Endothelial cell of umbilical vein (primary cell): ENCODE results near the gene MYH15. TPM values are rescaled to one million over a fixed set of nuclear protein-coding genes. Genes with fewer than 3 reads are reported as not detected.

ENCODE experiments used
- BruUV-seq: library from RNA; stranded (reverse); fragments of 400-500 nt; replicated peaks from 2 replicates; lab custom pipeline; 2021; lab: Mats Ljungman, UMichigan
- CTCF ChIA-PET: fragments of 300-600, 350-600 bp; sonication (Branson Sonifier 250); formaldehyde crosslinking; loops from one replicate; lab custom pipeline; 2021; ENCODE audit warnings: antibody characterized with exemption, inconsistent platforms; lab: Charles Lee
- POLR2A ChIA-PET: fragments of 300-600, 350-600 bp; sonication (Branson Sonifier 250); formaldehyde crosslinking; loops from one replicate; lab custom pipeline; 2021; ENCODE audit warnings: antibody characterized with exemption, inconsistent platforms; lab: Charles Lee
- DNase-seq: peaks from one replicate; pipeline ENCODE4 v3.0.0-alpha.2; 2011; ENCODE audit warnings: low read depth, low spot score
- FAIRE-seq: peaks from 2 replicates; lab custom pipeline; 2011; peaks lifted over from hg19 to GRCh38; lab: Jason Lieb, UNC
- H2AFZ ChIP-seq: 2 replicates; pipeline ENCODE4 v1.6.0; 2012; ENCODE audit warnings: low read depth, low read length, control low read depth, inconsistent platforms
- H3K27ac ChIP-seq: 2 replicates; pipeline ENCODE4 v1.5.1; 2011; ENCODE audit warnings: low read depth, mild to moderate bottlenecking, control low read depth, low read length, moderate library complexity; ENCODE audit not compliant: insufficient read depth
- H3K27me3 ChIP-seq, 2 experiments: 2 replicates each; pipeline versions ENCODE4 v1.6.0 to v1.6.1; 2011; ENCODE audit warnings: low read length in 2 of 2, mixed read lengths in 1 of 2; ENCODE audit not compliant: control insufficient read depth in 2 of 2, insufficient read depth in 2 of 2
- H3K36me3 ChIP-seq, 2 experiments: 2 replicates in 1 of 2; 3 replicates in 1 of 2; pipeline ENCODE4 v1.5.1; 2011; ENCODE audit warnings: low read length in 2 of 2, mild to moderate bottlenecking in 1 of 2, moderate library complexity in 1 of 2; ENCODE audit not compliant: control insufficient read depth in 2 of 2, insufficient read depth in 2 of 2; ENCODE audit errors: extremely low read depth in 1 of 2
- H3K4me1 ChIP-seq: 3 replicates; pipeline ENCODE4 v1.5.1; 2011; ENCODE audit warnings: mild to moderate bottlenecking, low read length; ENCODE audit not compliant: control insufficient read depth, insufficient read depth; ENCODE audit errors: extremely low read depth
- H3K4me2 ChIP-seq: 2 replicates; pipeline ENCODE4 v1.6.1; 2011; ENCODE audit warnings: low read length, control low read depth, mixed read lengths; ENCODE audit not compliant: insufficient read depth
- H3K4me3 ChIP-seq, 3 experiments: fragments of 200-600 bp in 1 of 3; sonication (generic), shearing (Covaris generic) in 1 of 3; replicated peaks in 1 of 3; 2 replicates each; pipeline ENCODE4 v1.5.1; 2011 to 2016; ENCODE audit warnings: control low read depth in 3 of 3, low read length in 3 of 3, mild to moderate bottlenecking in 2 of 3, inconsistent platforms in 1 of 3, low read depth in 1 of 3, moderate library complexity in 1 of 3; ENCODE audit not compliant: insufficient read depth in 1 of 3
- H3K79me2 ChIP-seq: 2 replicates; pipeline ENCODE4 v1.6.0; 2012; ENCODE audit warnings: low read length, inconsistent platforms; ENCODE audit not compliant: control insufficient read depth, insufficient read depth
- H3K9ac ChIP-seq: replicated peaks from 2 replicates; pipeline ENCODE3; 2011; ENCODE audit warnings: low read length, control low read depth; ENCODE audit not compliant: insufficient read depth; ENCODE audit errors: extremely low read depth
- H3K9me1 ChIP-seq: replicated peaks from 3 replicates; pipeline ENCODE4 v1.6.0; 2011; ENCODE audit warnings: mild to moderate bottlenecking, low read length; ENCODE audit not compliant: control insufficient read depth, insufficient read depth; ENCODE audit errors: extremely low read depth
- H3K9me3 ChIP-seq: replicated peaks from 2 replicates; pipeline ENCODE4 v1.5.1; 2012; ENCODE audit warnings: low read length, inconsistent platforms; ENCODE audit not compliant: control insufficient read depth, insufficient read depth
- H4K20me1 ChIP-seq: replicated peaks from 2 replicates; pipeline ENCODE3; 2011; ENCODE audit warnings: mild to moderate bottlenecking, low read length; ENCODE audit not compliant: control insufficient read depth, insufficient read depth; ENCODE audit errors: extremely low read depth
- CTCF ChIP-seq, 2 donors: IDR thresholded peaks; 1 replicate in 1 of 2; 2 replicates in 1 of 2; pipeline ENCODE4 v1.5.1; 2011; ENCODE audit warnings: low read length in 2 of 2, mild to moderate bottlenecking in 2 of 2, moderate library complexity in 2 of 2, control low read depth in 1 of 2, inconsistent platforms in 1 of 2, low read depth in 1 of 2; ENCODE audit not compliant: insufficient read depth in 1 of 2; ENCODE audit errors: extremely low read depth in 1 of 2
- EZH2 ChIP-seq: IDR thresholded peaks from 2 replicates; pipeline ENCODE4 v1.6.1; 2012; ENCODE audit warnings: borderline replicate concordance, low read depth, mild to moderate bottlenecking, moderate library complexity, low read length, inconsistent platforms; ENCODE audit not compliant: severe bottlenecking
- FOS ChIP-seq: IDR thresholded peaks from 2 replicates; pipeline ENCODE4 v1.6.1; 2011; ENCODE audit warnings: mild to moderate bottlenecking, low read length, moderate library complexity, borderline replicate concordance; ENCODE audit not compliant: insufficient read depth
- GATA2 ChIP-seq: IDR thresholded peaks from 2 replicates; pipeline ENCODE4 v1.7.0; 2011; ENCODE audit warnings: low read depth, mild to moderate bottlenecking, moderate library complexity, mixed read lengths, low read length; ENCODE audit not compliant: insufficient read length, insufficient read depth
- JUN ChIP-seq: IDR thresholded peaks from 2 replicates; pipeline ENCODE4 v1.6.1; 2011; ENCODE audit warnings: borderline replicate concordance, low read depth; ENCODE audit not compliant: insufficient read length, insufficient read depth
- MYC ChIP-seq: IDR thresholded peaks from one replicate; pipeline ENCODE4 v1.6.1; 2011; ENCODE audit warnings: mild to moderate bottlenecking, low read depth, low read length
- POLR2A ChIP-seq: IDR thresholded peaks from 2 replicates; pipeline ENCODE4 v1.6.1; 2012; ENCODE audit warnings: low read depth, mild to moderate bottlenecking, control low read depth, low read length
- POLR2AphosphoS5 ChIP-seq: IDR thresholded peaks from 2 replicates; pipeline ENCODE4 v1.6.1; 2012; ENCODE audit warnings: low read depth, mild to moderate bottlenecking, control low read depth, low read length, moderate library complexity; ENCODE audit not compliant: insufficient read depth
- dilution Hi-C: fragments of 300-500 bp; cut with MboI; formaldehyde crosslinking; loops from one replicate; pipeline ENCODE4 v1.15.0; 2019; ENCODE audit warnings: low sequenced_read_pairs; ENCODE audit not compliant: extremely low pct_ligation_motif_present
- intact Hi-C: fragments of 100-400 bp; cut with micrococcal nuclease; formaldehyde crosslinking; loops from one replicate; pipeline ENCODE4 v1.10.0; 2022
- polyA plus RNA-seq, 4 experiments: library from polyadenylated mRNA; depleted of rRNA in 3 of 4; stranded (reverse) in 3 of 4; unstranded in 1 of 4; fragments of >200 nt; gene quantifications; 2 replicates each; pipeline versions ENCODE4 v1.2.1 to v1.2.3, GENCODE V29; 2011 to 2012; ENCODE audit warnings: missing spikeins in 1 of 4
- total RNA-seq: library from RNA; stranded (reverse); gene quantifications from 2 replicates; pipeline ENCODE4 v1.2.3, GENCODE V29; 2021
- TF ChIP-seq, protein P1 (sequence below): IDR thresholded peaks from 2 replicates; pipeline ENCODE4 v1.6.1; 2011; ENCODE audit not compliant: insufficient read depth, insufficient read length

Gene MYH15
- total and polyA plus RNA-seq, 2 donors (not counting 3 experiments of a cell fraction or from before 2014, with no cell fraction given) = 0.27 TPM; not detected in 1

GRCh38 chr3:108509263-108509662, 1.1 kb downstream of the MYH15 start:
- H3K79me2 ChIP-seq = no peaks in the 10 kb centered on the region
- H3K27me3 ChIP-seq = peaks cover 0 to 2% of the 10 kb centered on the region in 2 experiments
- FAIRE-seq (no peak), DNase-seq (no peak)
- H4K20me1 ChIP-seq = no peaks in the 10 kb centered on the region
- no peak overlapping the region for H3K4me3 ChIP-seq
- H3K4me2 ChIP-seq = no peak overlapping the region
- intact Hi-C loops (no loop called here), dilution Hi-C loops (no loop called here)
- ChIA-PET POLR2A (no interaction called here), CTCF (no interaction called here)
- no peaks in the 10 kb centered on the region for H3K36me3 ChIP-seq
- TF ChIP-seq POLR2AphosphoS5 (no peak), JUN (no peak), FOS (no peak), POLR2A (no peak), GATA2 (no peak), EZH2 (no peak), MYC (no peak), CTCF (IDR thresholded peaks at IDR 0.05; ENCODE audit: extremely low read depth in 1 of 2, insufficient read depth in 1 of 2, low read depth in 1 of 2, low read length in 2 of 2) (no peak)
- TF ChIP-seq, protein P1, sequence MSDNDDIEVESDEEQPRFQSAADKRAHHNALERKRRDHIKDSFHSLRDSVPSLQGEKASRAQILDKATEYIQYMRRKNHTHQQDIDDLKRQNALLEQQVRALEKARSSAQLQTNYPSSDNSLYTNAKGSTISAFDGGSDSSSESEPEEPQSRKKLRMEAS = no peak
- BruUV-seq = no TSS peak
- H3K9me1 ChIP-seq = no peaks in the 10 kb centered on the region
- no peak overlapping the region for H3K9ac ChIP-seq
- H2AFZ ChIP-seq = no peak overlapping the region
- no peaks in the 10 kb centered on the region for H3K4me1 ChIP-seq
- H3K27ac ChIP-seq = no peak overlapping the region
- H3K9me3 ChIP-seq = no peaks in the 10 kb centered on the region
